Effector memory CD8-positive, alpha-beta T cell (primary cell): ENCODE results near the gene KCTD8.

ENCODE experiments used
- ATAC-seq: fragments of 150-1000 bp; cut with Tn5 transposase; replicated peaks from 2 replicates; pipeline ENCODE4 v1.10.0; 2021; ENCODE audit warnings: mild to moderate bottlenecking, moderate library complexity
- DNase-seq, 3 experiments: peaks; one replicate each; pipeline ENCODE4 v3.0.0; 2021
- H3K27ac Mint-ChIP-seq, 2 donors: one replicate each; pipeline ENCODE4 v1.8.0; 2022; ENCODE audit warnings: mild to moderate bottlenecking in 2 of 2, mixed read lengths in 2 of 2, moderate library complexity in 2 of 2
- H3K27me3 Mint-ChIP-seq, 2 donors: one replicate each; pipeline ENCODE4 v1.8.0; 2022; ENCODE audit warnings: mixed read lengths in 2 of 2
- H3K36me3 Mint-ChIP-seq: one replicate; pipeline ENCODE4 v1.8.0; 2022; ENCODE audit warnings: mild to moderate bottlenecking, moderate library complexity, mixed read lengths; ENCODE audit not compliant: insufficient read depth
- H3K4me1 Mint-ChIP-seq, 2 donors: one replicate each; pipeline ENCODE4 v1.8.0; 2022; ENCODE audit warnings: low read depth in 2 of 2, mixed read lengths in 2 of 2
- H3K4me3 Mint-ChIP-seq, 2 donors: one replicate each; pipeline ENCODE4 v1.8.0; 2022; ENCODE audit warnings: mild to moderate bottlenecking in 2 of 2, mixed read lengths in 2 of 2, moderate library complexity in 2 of 2
- H3K9me3 Mint-ChIP-seq, 2 donors: one replicate each; pipeline ENCODE4 v1.8.0; 2022; ENCODE audit warnings: mixed read lengths in 2 of 2
- total RNA-seq, 9 experiments: gene quantifications; one replicate each; lab custom pipeline; 2026; lab: John Stamatoyannopoulos, UW

Gene KCTD8
- 0 to 0.18 (median 0) reads per million in 9 experiments for total RNA-seq

DNA sequence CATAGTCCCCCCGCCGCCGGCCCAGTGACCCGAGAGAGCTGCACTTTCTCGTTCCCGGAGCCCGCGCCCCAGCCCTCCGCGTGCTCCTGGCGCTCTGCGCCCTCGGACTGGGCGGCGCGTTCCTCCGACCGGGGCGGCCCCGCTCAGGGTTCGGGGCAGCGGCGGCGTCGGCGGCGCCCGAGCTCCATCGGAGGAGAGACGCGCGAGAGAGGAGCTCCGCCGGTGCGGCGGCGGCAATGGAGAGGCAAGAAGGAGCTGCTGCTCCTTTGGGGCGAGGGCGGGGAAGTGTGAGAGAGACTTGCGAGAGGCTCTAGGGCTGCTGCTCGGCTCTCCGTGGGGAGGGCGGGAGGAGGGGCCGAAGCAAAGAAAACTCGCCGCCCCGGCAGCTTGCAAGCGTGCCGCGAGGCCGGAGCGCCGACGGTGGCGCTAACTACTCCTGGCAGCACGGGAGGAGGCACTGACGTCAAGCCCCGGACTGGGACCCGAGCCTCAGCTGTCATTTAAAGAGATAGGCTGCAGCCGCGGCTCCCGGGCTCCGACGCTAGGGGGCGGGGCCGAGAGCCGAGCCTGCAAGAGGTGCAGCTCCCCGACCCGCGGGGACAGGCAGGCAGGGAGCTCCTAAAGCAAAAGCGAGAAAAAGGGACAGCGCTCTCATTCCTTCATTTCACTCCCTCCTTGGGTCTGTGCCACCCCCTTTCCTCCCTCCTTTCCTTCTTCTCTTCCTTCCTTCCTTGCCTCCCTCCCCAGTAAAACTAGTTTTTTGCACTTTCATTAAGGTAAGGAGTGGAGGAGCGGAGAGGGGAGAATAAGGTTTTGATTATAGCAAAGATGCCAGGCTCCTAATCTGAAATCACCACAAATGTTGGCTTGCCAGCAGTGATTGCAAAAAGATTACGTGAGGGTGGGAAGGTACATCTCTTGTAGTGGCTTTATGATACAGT, at the start of gene KCTD8:
TSS of gene KCTD8 (minus strand) at position 289 of the 941 bp plus-strand sequence.
- Mint-ChIP-seq H3K27ac (peak within 1 kb of the TSS in 1 of 2 donors; percentile 9), H3K27me3 (peaks cover 14 to 37% of the 10 kb centered on the region in 2 donors), H3K4me3 (peak within 1 kb of the TSS; percentile 43 to 62), H3K4me1 (peaks cover 4 to 6% of the 10 kb centered on the region in 2 donors), H3K9me3 (peaks cover 3 to 7% of the 10 kb centered on the region in 2 donors), H3K36me3 (no peaks in the 10 kb centered on the region)
- no peak for DNase-seq
- peak; percentile 51 for ATAC-seq

DNA sequence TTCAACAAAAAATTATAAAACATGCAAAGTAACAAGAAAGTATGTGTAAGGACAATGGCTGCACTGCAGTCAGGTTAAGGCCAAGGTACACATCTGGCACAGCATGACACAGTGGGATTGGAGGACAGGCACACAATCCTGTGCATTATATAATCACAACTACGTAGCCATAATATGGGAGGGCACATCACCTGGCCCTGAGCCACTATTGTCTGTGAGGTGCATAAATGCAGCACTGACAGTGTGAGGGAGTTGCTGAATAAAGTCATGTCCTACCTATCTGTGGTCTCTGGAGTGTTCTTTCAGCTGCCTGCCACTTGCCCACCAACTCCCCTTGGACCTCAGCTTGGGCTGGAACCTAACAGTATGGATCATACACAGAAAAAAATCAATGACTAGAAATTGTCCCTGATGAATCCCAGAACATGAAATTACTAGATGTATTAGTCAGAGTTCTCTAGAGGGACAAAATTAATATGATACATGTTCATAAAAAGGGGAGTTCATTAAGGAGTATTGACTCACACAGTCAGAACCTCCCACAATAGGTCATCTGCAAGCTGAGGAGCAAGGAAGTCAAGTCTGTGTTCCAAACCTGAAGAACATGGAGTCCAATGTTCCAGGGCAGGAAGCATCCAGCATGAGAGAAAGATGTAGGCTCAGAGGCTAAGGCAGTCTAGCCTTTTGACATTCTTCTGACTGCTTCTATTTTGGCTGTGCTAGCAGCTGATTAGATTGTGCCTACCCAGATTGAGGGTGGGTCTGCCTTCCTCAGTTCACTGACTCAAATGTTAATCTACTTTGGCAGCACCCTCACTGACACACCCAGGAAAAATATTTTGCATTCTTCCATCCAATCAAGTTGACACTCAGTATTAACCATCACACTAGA, 46.4 kb upstream of the KCTD8 start:
- H3K36me3 Mint-ChIP-seq = no peaks in the 10 kb centered on the region
- H3K4me3 Mint-ChIP-seq = no peak overlapping the region
- H3K4me1 Mint-ChIP-seq = no peaks in the 10 kb centered on the region
- H3K27me3 Mint-ChIP-seq = no peaks in the 10 kb centered on the region
- ATAC-seq = no peak
- peaks cover 0 to 3% of the 10 kb centered on the region in 2 donors for H3K9me3 Mint-ChIP-seq
- no peak for DNase-seq
- H3K27ac Mint-ChIP-seq = no peak overlapping the region

GRCh38 chr4:44493924-44494323, 45.3 kb upstream of the KCTD8 start:
- H3K4me3 Mint-ChIP-seq = no peak overlapping the region
- H3K27ac Mint-ChIP-seq = no peak overlapping the region
- H3K27me3 Mint-ChIP-seq = no peaks in the 10 kb centered on the region
- no peaks in the 10 kb centered on the region for H3K36me3 Mint-ChIP-seq
- DNase-seq (no peak), ATAC-seq (no peak)
- H3K4me1 Mint-ChIP-seq = no peaks in the 10 kb centered on the region
- peaks cover 0 to 3% of the 10 kb centered on the region in 2 donors for H3K9me3 Mint-ChIP-seq

DNA sequence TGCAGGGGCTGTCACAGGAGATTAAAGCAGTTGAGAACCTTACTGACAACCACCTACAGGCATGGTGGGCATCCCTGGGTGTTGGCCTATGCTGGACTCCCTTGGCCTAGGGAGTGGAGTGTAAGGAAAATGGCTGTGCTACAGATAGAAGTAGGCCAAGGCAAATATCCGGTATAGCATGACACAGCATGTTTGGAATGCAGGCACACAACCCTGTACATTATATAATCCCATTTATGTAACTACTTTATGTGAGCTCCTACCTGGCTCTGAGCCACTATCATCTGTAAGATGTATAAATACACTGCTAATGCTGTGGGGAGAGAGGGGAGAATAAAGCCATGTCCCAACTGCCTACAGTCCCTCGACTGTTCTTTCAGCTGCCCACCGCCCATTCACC, 38.7 kb upstream of the KCTD8 start:
- Mint-ChIP-seq H3K27ac (no peak overlapping the region), H3K4me1 (no peaks in the 10 kb centered on the region), H3K27me3 (no peaks in the 10 kb centered on the region), H3K36me3 (no peaks in the 10 kb centered on the region), H3K9me3 (peaks cover 0 to 2% of the 10 kb centered on the region in 2 donors), H3K4me3 (no peak overlapping the region)
- ATAC-seq (no peak), DNase-seq (no peak)

GRCh38 chr4:44479731-44480130, 31.1 kb upstream of the KCTD8 start:
- no peak overlapping the region for H3K27ac Mint-ChIP-seq
- DNase-seq (no peak), ATAC-seq (no peak)
- H3K27me3 Mint-ChIP-seq = no peaks in the 10 kb centered on the region
- peaks cover 3% of the 10 kb centered on the region for H3K36me3 Mint-ChIP-seq
- peaks cover 4 to 14% of the 10 kb centered on the region in 2 donors for H3K9me3 Mint-ChIP-seq
- no peak overlapping the region for H3K4me3 Mint-ChIP-seq
- no peaks in the 10 kb centered on the region for H3K4me1 Mint-ChIP-seq

GRCh38 chr4:44462259-44462658, 13.7 kb upstream of the KCTD8 start:
- peaks cover 3 to 8% of the 10 kb centered on the region in 2 donors for H3K9me3 Mint-ChIP-seq
- no peaks in the 10 kb centered on the region for H3K27me3 Mint-ChIP-seq

GRCh38 chr4:44447563-44448504, 775 bp downstream of the KCTD8 start:
- peaks cover 3 to 7% of the 10 kb centered on the region in 2 donors for H3K9me3 Mint-ChIP-seq
- ATAC-seq (no peak), DNase-seq (no peak)
- H3K4me3 Mint-ChIP-seq = no peak overlapping the region
- no peak overlapping the region for H3K27ac Mint-ChIP-seq
- H3K27me3 Mint-ChIP-seq = peaks cover 14 to 37% of the 10 kb centered on the region in 2 donors
- H3K4me1 Mint-ChIP-seq = peaks cover 4 to 6% of the 10 kb centered on the region in 2 donors
- H3K36me3 Mint-ChIP-seq = no peaks in the 10 kb centered on the region

More at GRCh38 chr4:44462259-44462658, 13.7 kb upstream of the KCTD8 start:
- H3K4me1 Mint-ChIP-seq = no peaks in the 10 kb centered on the region
- no peak for ATAC-seq
- no peak overlapping the region for H3K27ac Mint-ChIP-seq
- no peak for DNase-seq
- no peak overlapping the region for H3K4me3 Mint-ChIP-seq
- no peaks in the 10 kb centered on the region for H3K36me3 Mint-ChIP-seq

- peaks cover 14 to 37% of the 10 kb centered on the region in 2 donors for H3K27me3 Mint-ChIP-seq
- H3K4me1 Mint-ChIP-seq = peaks cover 4 to 6% of the 10 kb centered on the region in 2 donors
- peak overlapping the region; percentile 33 to 48 for H3K4me3 Mint-ChIP-seq
- H3K9me3 Mint-ChIP-seq = peaks cover 5 to 7% of the 10 kb centered on the region in 2 donors
- DNase-seq (no peak), ATAC-seq (no peak)
- no peaks in the 10 kb centered on the region for H3K36me3 Mint-ChIP-seq
- H3K27ac Mint-ChIP-seq = no peak overlapping the region
Measured at GRCh38 chr4:44446801-44447562, 1.6 kb downstream of the KCTD8 start.

DNA sequence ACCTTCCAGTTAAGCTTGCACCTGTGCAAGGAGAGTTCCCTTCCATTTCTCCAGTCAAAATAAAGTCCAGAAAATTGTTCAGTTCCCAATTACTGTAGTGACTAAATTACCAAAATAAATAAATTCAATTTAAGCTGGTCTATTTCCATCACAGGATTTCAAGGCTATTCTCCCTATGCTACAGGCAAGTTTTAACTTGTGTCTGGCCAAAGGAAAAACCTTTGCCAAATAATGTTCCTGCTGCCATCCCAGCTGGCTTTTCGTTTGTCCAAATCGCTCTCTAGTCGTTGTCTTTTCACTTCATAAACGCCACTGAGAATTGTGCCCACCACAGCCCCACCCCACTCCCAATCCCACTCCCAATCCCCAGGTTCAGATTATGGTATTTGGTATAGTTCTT, 2.4 kb downstream of the KCTD8 start:
- ATAC-seq (no peak), DNase-seq (no peak)
- H3K27ac Mint-ChIP-seq = no peak overlapping the region
- H3K4me3 Mint-ChIP-seq = no peak overlapping the region
- H3K4me1 Mint-ChIP-seq = peaks cover 4 to 6% of the 10 kb centered on the region in 2 donors
- peaks cover 14 to 35% of the 10 kb centered on the region in 2 donors for H3K27me3 Mint-ChIP-seq
- peaks cover 5 to 6% of the 10 kb centered on the region in 2 donors for H3K9me3 Mint-ChIP-seq
- no peaks in the 10 kb centered on the region for H3K36me3 Mint-ChIP-seq

DNA sequence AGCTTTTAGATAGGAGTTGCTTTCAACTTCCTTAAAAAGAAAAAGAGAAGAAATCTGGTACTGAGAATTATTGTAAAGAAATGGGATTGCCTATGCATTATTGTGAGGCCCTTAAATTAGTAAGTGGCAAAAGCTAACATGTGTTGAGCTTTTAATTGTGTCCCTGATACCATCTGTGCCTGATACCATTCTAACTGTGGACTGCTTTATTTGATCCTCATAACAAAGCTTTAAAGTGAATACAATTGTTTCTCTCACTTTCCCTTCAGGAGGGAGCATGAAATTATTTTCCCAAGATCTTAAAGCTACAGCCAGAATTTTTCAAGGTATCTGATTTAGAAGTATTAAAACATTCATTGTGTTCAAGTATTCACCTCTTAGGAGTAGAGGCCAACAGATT, 9.9 kb downstream of the KCTD8 start:
- H3K27me3 Mint-ChIP-seq = no peaks in the 10 kb centered on the region
- no peak for ATAC-seq
- peaks cover 0 to 2% of the 10 kb centered on the region in 2 donors for H3K9me3 Mint-ChIP-seq

GRCh38 chr4:44434247-44434646, 14.4 kb downstream of the KCTD8 start:
- no peak overlapping the region for H3K4me3 Mint-ChIP-seq
- H3K9me3 Mint-ChIP-seq = peaks cover 0 to 2% of the 10 kb centered on the region in 2 donors
- H3K27ac Mint-ChIP-seq = no peak overlapping the region
- no peaks in the 10 kb centered on the region for H3K36me3 Mint-ChIP-seq
- DNase-seq (no peak), ATAC-seq (no peak)
- H3K27me3 Mint-ChIP-seq = no peaks in the 10 kb centered on the region
- no peaks in the 10 kb centered on the region for H3K4me1 Mint-ChIP-seq

More for the DNA sequence above, 9.9 kb downstream of the KCTD8 start:
- no peak overlapping the region for H3K4me3 Mint-ChIP-seq
- no peak overlapping the region for H3K27ac Mint-ChIP-seq
- DNase-seq = no peak
- H3K4me1 Mint-ChIP-seq = no peaks in the 10 kb centered on the region
- H3K36me3 Mint-ChIP-seq = no peaks in the 10 kb centered on the region

GRCh38 chr4:44425614-44426208, 22.9 kb downstream of the KCTD8 start:
- H3K27me3 Mint-ChIP-seq = no peaks in the 10 kb centered on the region
- H3K4me1 Mint-ChIP-seq = no peaks in the 10 kb centered on the region
- H3K4me3 Mint-ChIP-seq = no peak overlapping the region
- H3K9me3 Mint-ChIP-seq = no peaks in the 10 kb centered on the region
- H3K27ac Mint-ChIP-seq = no peak overlapping the region
- no peaks in the 10 kb centered on the region for H3K36me3 Mint-ChIP-seq
- ATAC-seq (no peak), DNase-seq (no peak)
